ENCODE data around the gene CEMIP2. TPM values are rescaled to one million over a fixed set of nuclear protein-coding genes. Genes with fewer than 3 reads are reported as not detected.

Gene CEMIP2
- total and polyA plus RNA-seq, 4 donors, result 18.8 to 123 (median 38.6) TPM

GRCh38 chr9:71737455-71737854 is 30.9 kb downstream of the CEMIP2 start:
- H3K4me3 ChIP-seq (ENCODE audit: low read depth in 1 of 3, low read length in 3 of 3), result no peak overlapping the region
- no peak for TF ChIP-seq CTCF (IDR thresholded peaks at IDR 0.05; ENCODE audit: low read depth, low read length, missing input control)
- no peak for TF ChIP-seq GABPA (IDR thresholded peaks at IDR 0.05 in 1 of 2, conservative IDR thresholded peaks at IDR 0.05 in 1 of 2)
- TF ChIP-seq HNF4G (IDR thresholded peaks at IDR 0.05), result no peak
- no peak for TF ChIP-seq SP1 (IDR thresholded peaks at IDR 0.05)
- TF ChIP-seq FOXA1 (IDR thresholded peaks at IDR 0.05), result no peak
- TF ChIP-seq NR2F2 (IDR thresholded peaks at IDR 0.05), result no peak
- TF ChIP-seq ZBTB33 (IDR thresholded peaks at IDR 0.05), result no peak
- no peak for TF ChIP-seq HNF4A (conservative IDR thresholded peaks at IDR 0.05)
- TF ChIP-seq JUND (IDR thresholded peaks at IDR 0.05), result no peak
- no peak for TF ChIP-seq FOXA2 (IDR thresholded peaks at IDR 0.05)
- TF ChIP-seq MAX (IDR thresholded peaks at IDR 0.05), result no peak
- TF ChIP-seq YY1 (IDR thresholded peaks at IDR 0.05), result no peak
- TF ChIP-seq RXRA (IDR thresholded peaks at IDR 0.05), result no peak
- TF ChIP-seq RAD21 (IDR thresholded peaks at IDR 0.05), result no peak
- no peak for TF ChIP-seq EGR1 (IDR thresholded peaks at IDR 0.05; ENCODE audit: low read depth in 2 of 2)
- no peak for TF ChIP-seq TAF1 (conservative IDR thresholded peaks at IDR 0.05)
- no peak for TF ChIP-seq REST (IDR thresholded peaks at IDR 0.05)
- TF ChIP-seq ATF3 (IDR thresholded peaks at IDR 0.05), result no peak
- peaks cover 0 to 40% (median 19%) of the 10 kb centered on the region in 4 donors for H3K36me3 ChIP-seq (ENCODE audit: control insufficient read depth in 4 of 4, insufficient read depth in 3 of 4, low read depth in 1 of 4, low read length in 3 of 4)
- H3K9me3 ChIP-seq (ENCODE audit: control insufficient read depth in 4 of 4, low read length in 3 of 4), result no peaks in the 10 kb centered on the region
- 86% methylated on average over 2 of the region's 2 CpGs for WGBS
- no peak for DNase-seq (ENCODE audit: low spot score)
- H3K4me1 ChIP-seq (ENCODE audit: control insufficient read depth in 4 of 4, insufficient read depth in 4 of 4, low read length in 3 of 4), result peaks cover 7 to 15% (median 11%) of the 10 kb centered on the region in 4 donors
- H3K9ac ChIP-seq (ENCODE audit: low read depth in 1 of 2, low read length in 2 of 2), result no peak overlapping the region
- H3K27ac ChIP-seq (ENCODE audit: low read depth in 1 of 2, low read length in 2 of 2), result no peak overlapping the region
- H3K27me3 ChIP-seq (ENCODE audit: control insufficient read depth in 4 of 4, insufficient read depth in 4 of 4, low read length in 3 of 4), result no peaks in the 10 kb centered on the region

Data from liver (tissue), 9 donors.